Body of pancreas (tissue), 4 donors: ENCODE measurements around the gene ZNF79.

Experiments used
- POLR2A ChIP-seq, 3 donors: fragments of 450-650 bp; IDR thresholded peaks; one replicate each; pipeline ENCODE4 v1.6.1; 2016; ENCODE audit warnings: antibody characterized with exemption in 3 of 3, mild to moderate bottlenecking in 2 of 3
- TF ChIP-seq, protein P1 (sequence below), 7 experiments: fragments of 450-650 bp in 4 of 7; fragments of 200-600 bp in 3 of 7; sonication (generic) in 3 of 7; IDR thresholded peaks; one replicate each; pipeline ENCODE4 v1.5.1; 2016 to 2019; ENCODE audit warnings: antibody characterized with exemption in 7 of 7

DNA sequence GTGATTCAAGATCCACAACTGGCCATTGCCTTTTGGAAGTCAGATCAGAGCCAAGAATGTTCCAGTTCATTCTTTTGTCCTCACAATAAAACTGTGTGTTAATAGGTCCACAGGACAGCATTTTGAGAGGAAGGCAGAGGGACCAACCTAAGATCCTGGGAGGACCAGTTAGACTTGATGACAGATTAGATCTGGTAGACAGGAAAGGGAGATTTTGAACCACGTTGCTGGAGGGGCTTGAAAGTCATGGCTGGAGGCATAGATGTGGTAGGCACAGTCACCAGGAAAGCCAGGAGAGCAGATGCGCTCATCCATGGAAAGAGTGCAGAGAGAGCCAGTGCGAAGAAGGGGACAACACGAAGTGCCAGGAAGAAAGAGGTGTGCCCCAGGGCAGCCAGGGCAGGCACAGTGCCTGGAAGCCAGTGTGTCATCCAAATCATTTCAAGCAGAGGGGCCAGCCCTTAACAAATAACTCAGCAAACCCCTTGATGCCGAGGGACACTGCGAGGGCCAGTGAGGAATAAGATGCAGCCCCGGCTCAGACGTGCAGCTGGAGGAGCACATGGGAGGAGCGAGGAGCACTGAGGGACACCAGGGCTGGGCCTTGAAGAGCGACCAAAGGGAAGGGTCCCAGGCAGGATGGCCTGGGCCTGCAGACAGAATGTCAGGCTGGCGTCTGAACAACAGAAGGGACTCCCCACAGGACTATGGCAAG is 40.0 kb upstream of the ZNF79 start:
- TF ChIP-seq, protein P1, sequence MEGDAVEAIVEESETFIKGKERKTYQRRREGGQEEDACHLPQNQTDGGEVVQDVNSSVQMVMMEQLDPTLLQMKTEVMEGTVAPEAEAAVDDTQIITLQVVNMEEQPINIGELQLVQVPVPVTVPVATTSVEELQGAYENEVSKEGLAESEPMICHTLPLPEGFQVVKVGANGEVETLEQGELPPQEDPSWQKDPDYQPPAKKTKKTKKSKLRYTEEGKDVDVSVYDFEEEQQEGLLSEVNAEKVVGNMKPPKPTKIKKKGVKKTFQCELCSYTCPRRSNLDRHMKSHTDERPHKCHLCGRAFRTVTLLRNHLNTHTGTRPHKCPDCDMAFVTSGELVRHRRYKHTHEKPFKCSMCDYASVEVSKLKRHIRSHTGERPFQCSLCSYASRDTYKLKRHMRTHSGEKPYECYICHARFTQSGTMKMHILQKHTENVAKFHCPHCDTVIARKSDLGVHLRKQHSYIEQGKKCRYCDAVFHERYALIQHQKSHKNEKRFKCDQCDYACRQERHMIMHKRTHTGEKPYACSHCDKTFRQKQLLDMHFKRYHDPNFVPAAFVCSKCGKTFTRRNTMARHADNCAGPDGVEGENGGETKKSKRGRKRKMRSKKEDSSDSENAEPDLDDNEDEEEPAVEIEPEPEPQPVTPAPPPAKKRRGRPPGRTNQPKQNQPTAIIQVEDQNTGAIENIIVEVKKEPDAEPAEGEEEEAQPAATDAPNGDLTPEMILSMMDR (IDR thresholded peaks at IDR 0.05) = no peak
- TF ChIP-seq POLR2A (IDR thresholded peaks at IDR 0.05) = no peak
